H1 (cell line): ENCODE results near the gene SYT6. TPM values are rescaled to one million over a fixed set of nuclear protein-coding genes. Genes with fewer than 3 reads are reported as not detected.

Experiments used
- CTCF ChIA-PET: fragments of 300-600 bp; sonication (Branson Sonifier 250); formaldehyde crosslinking; loops from one replicate; lab custom pipeline; 2021; ENCODE audit not compliant: partially characterized antibody; lab: Charles Lee
- POLR2A ChIA-PET: fragments of 300-600 bp; sonication (Branson Sonifier 250); formaldehyde crosslinking; loops from one replicate; lab custom pipeline; 2021; ENCODE audit warnings: inconsistent platforms; ENCODE audit not compliant: partially characterized antibody; lab: Charles Lee
- DNase-seq, 2 experiments: peaks; one replicate each; pipeline versions ENCODE4 v3.0.0 to v3.0.0-alpha.2; 2010 to 2022; ENCODE audit warnings: low spot score in 2 of 2, low read depth in 1 of 2, mixed read lengths in 1 of 2
- FAIRE-seq: peaks from 2 replicates; lab custom pipeline; 2011; peaks lifted over from hg19 to GRCh38; lab: Jason Lieb, UNC
- H2AFZ ChIP-seq: 2 replicates; pipeline ENCODE4 v1.8.1; 2012; ENCODE audit warnings: low read length, inconsistent platforms
- H2AK5ac ChIP-seq: 2 replicates; pipeline ENCODE4 v1.6.1; 2013; ENCODE audit warnings: low read depth, low read length
- H2BK120ac ChIP-seq: replicated peaks from 2 replicates; pipeline ENCODE3; 2013; ENCODE audit warnings: low read depth, low read length, inconsistent platforms
- H2BK12ac ChIP-seq: 2 replicates; pipeline ENCODE4 v1.6.1; 2013; ENCODE audit warnings: low read depth, low read length
- H2BK15ac ChIP-seq: 2 replicates; pipeline ENCODE4 v1.6.1; 2013; ENCODE audit warnings: low read length
- H2BK20ac ChIP-seq: 2 replicates; pipeline ENCODE4 v1.6.1; 2013; ENCODE audit warnings: low read length
- H2BK5ac ChIP-seq: 2 replicates; pipeline ENCODE4 v1.6.1; 2013; ENCODE audit warnings: low read depth, low read length
- H3K14ac ChIP-seq: 2 replicates; pipeline ENCODE4 v1.6.1; 2013; ENCODE audit warnings: inconsistent platforms; ENCODE audit not compliant: insufficient read length
- H3K18ac ChIP-seq: 2 replicates; pipeline ENCODE4 v1.6.1; 2013; ENCODE audit warnings: low read length; ENCODE audit errors: extremely low read depth
- H3K23ac ChIP-seq: 2 replicates; pipeline ENCODE4 v1.6.1; 2013; ENCODE audit warnings: inconsistent platforms; ENCODE audit not compliant: insufficient read length
- H3K23me2 ChIP-seq: 2 replicates; pipeline ENCODE4 v1.6.1; 2013; ENCODE audit warnings: low read depth, low read length
- H3K27ac ChIP-seq: 2 replicates; pipeline ENCODE4 v1.6.1; 2011; ENCODE audit warnings: low read depth, low read length, inconsistent platforms
- H3K27me3 ChIP-seq, 4 experiments: replicated peaks in 1 of 4; 1 replicate in 1 of 4; 2 replicates in 3 of 4; pipeline versions ENCODE4 v1.6.1 to v1.8.1; 2011 to 2013; ENCODE audit warnings: low read length in 3 of 4, mild to moderate bottlenecking in 3 of 4, inconsistent platforms in 2 of 4, mixed read lengths in 2 of 4, moderate library complexity in 1 of 4; ENCODE audit not compliant: control insufficient read depth in 3 of 4, insufficient read depth in 3 of 4; ENCODE audit errors: extremely low read depth in 1 of 4
- H3K36me3 ChIP-seq, 4 experiments: 2 replicates each; pipeline versions ENCODE4 v1.6.1 to v1.8.1; 2011 to 2013; ENCODE audit warnings: mild to moderate bottlenecking in 4 of 4, low read length in 3 of 4, moderate library complexity in 2 of 4, control low read depth in 1 of 4, inconsistent platforms in 1 of 4; ENCODE audit not compliant: insufficient read depth in 4 of 4, control insufficient read depth in 2 of 4
- H3K4ac ChIP-seq: replicated peaks from 2 replicates; pipeline ENCODE3; 2013; ENCODE audit warnings: low read length, low read depth, mixed read lengths, inconsistent platforms; ENCODE audit not compliant: insufficient read length
- H3K4me1 ChIP-seq, 4 experiments: replicated peaks in 1 of 4; 1 replicate in 1 of 4; 2 replicates in 3 of 4; pipeline versions ENCODE4 v1.6.1 to v1.8.1; 2011 to 2013; ENCODE audit warnings: low read length in 3 of 4, inconsistent platforms in 2 of 4, mixed read lengths in 1 of 4; ENCODE audit not compliant: insufficient read depth in 4 of 4, control insufficient read depth in 3 of 4
- H3K4me2 ChIP-seq, 2 experiments: 2 replicates each; pipeline versions ENCODE4 v1.6.1 to v1.8.1; 2011 to 2013; ENCODE audit warnings: low read depth in 2 of 2, low read length in 2 of 2, control low read depth in 1 of 2, inconsistent platforms in 1 of 2, mild to moderate bottlenecking in 1 of 2; ENCODE audit not compliant: insufficient read depth in 1 of 2
- H3K4me3 ChIP-seq, 4 experiments: fragments of 200-600, 300-600 bp in 1 of 4; sonication (generic), shearing (Covaris generic), sonication (Bioruptor Twin) in 1 of 4; 2 replicates each; pipeline versions ENCODE4 v1.5.1 to v1.8.1; 2011 to 2016; ENCODE audit warnings: low read length in 4 of 4, low read depth in 3 of 4, control low read depth in 2 of 4, inconsistent platforms in 2 of 4, mild to moderate bottlenecking in 2 of 4, mixed read lengths in 1 of 4, moderate library complexity in 1 of 4; ENCODE audit not compliant: insufficient read depth in 2 of 4; ENCODE audit errors: extremely low read depth in 1 of 4
- H3K56ac ChIP-seq: replicated peaks from 2 replicates; pipeline ENCODE3; 2013; ENCODE audit warnings: low read depth, mild to moderate bottlenecking, mixed read lengths, low read length, inconsistent platforms; ENCODE audit not compliant: insufficient read length
- H3K79me1 ChIP-seq: 2 replicates; pipeline ENCODE4 v1.6.1; 2013; ENCODE audit warnings: low read depth, low read length, control low read depth
- H3K79me2 ChIP-seq, 2 experiments: 2 replicates each; pipeline versions ENCODE4 v1.6.1 to v1.8.1; 2012 to 2013; ENCODE audit warnings: low read length in 2 of 2, mild to moderate bottlenecking in 2 of 2, inconsistent platforms in 1 of 2; ENCODE audit not compliant: insufficient read depth in 2 of 2, control insufficient read depth in 1 of 2
- H3K9ac ChIP-seq, 4 experiments: replicated peaks in 1 of 4; 1 replicate in 1 of 4; 2 replicates in 3 of 4; pipeline versions ENCODE4 v1.6.1 to v1.8.1; 2011 to 2013; ENCODE audit warnings: low read depth in 3 of 4, low read length in 3 of 4, control low read depth in 2 of 4, mild to moderate bottlenecking in 2 of 4, moderate library complexity in 2 of 4, inconsistent platforms in 1 of 4; ENCODE audit errors: extremely low read depth in 1 of 4
- H3K9me3 ChIP-seq, 2 experiments: 2 replicates each; pipeline versions ENCODE4 v1.6.1 to v1.8.1; 2012 to 2013; ENCODE audit warnings: mild to moderate bottlenecking in 2 of 2, moderate library complexity in 2 of 2, control low read depth in 1 of 2, inconsistent platforms in 1 of 2, low read depth in 1 of 2, low read length in 1 of 2, mixed read lengths in 1 of 2; ENCODE audit not compliant: insufficient read depth in 2 of 2
- H4K20me1 ChIP-seq, 2 experiments: replicated peaks in 1 of 2; 2 replicates each; pipeline versions ENCODE3 to v1.8.1; 2011 to 2013; ENCODE audit warnings: inconsistent platforms in 2 of 2, low read length in 2 of 2, mild to moderate bottlenecking in 1 of 2; ENCODE audit not compliant: insufficient read depth in 2 of 2, control insufficient read depth in 1 of 2
- H4K5ac ChIP-seq: 2 replicates; pipeline ENCODE4 v1.6.1; 2013; ENCODE audit warnings: low read length, low read depth, mixed read lengths, inconsistent platforms; ENCODE audit not compliant: insufficient read length
- H4K8ac ChIP-seq: 2 replicates; pipeline ENCODE4 v1.8.0; 2013; ENCODE audit warnings: mild to moderate bottlenecking, moderate library complexity, low read length, inconsistent platforms; ENCODE audit not compliant: insufficient read depth; ENCODE audit errors: extremely low read depth
- H4K91ac ChIP-seq: replicated peaks from 2 replicates; pipeline ENCODE3; 2013; ENCODE audit warnings: low read length, mixed read lengths, inconsistent platforms; ENCODE audit not compliant: insufficient read length
- CREB1 ChIP-seq: IDR thresholded peaks from 2 replicates; pipeline ENCODE4 v1.6.1; 2012; ENCODE audit warnings: inconsistent platforms
- GTF2F1 ChIP-seq: IDR thresholded peaks from 2 replicates; pipeline ENCODE4 v1.6.1; 2012; ENCODE audit warnings: low read depth, low read length, improper control_type of control experiment, borderline replicate concordance
- NANOG ChIP-seq: IDR thresholded peaks from 2 replicates; pipeline ENCODE4 v1.6.1; 2011; ENCODE audit warnings: low read length, low read depth, mild to moderate bottlenecking, inconsistent platforms; ENCODE audit not compliant: insufficient read depth, poor library complexity, severe bottlenecking
- PHF8 ChIP-seq: fragments of 200-600 bp; sonication (generic); conservative IDR thresholded peaks from 2 replicates; pipeline ENCODE4 v1.7.1; 2012; ENCODE audit warnings: low read depth, mild to moderate bottlenecking, inconsistent platforms, low read length, moderate library complexity
- SAP30 ChIP-seq: fragments of 300-600 bp; sonication (generic); IDR thresholded peaks from 2 replicates; pipeline ENCODE4 v1.7.1; 2012; ENCODE audit warnings: low read length, moderate library complexity, mild to moderate bottlenecking, inconsistent platforms; ENCODE audit not compliant: insufficient read depth, insufficient replicate concordance
- SP4 ChIP-seq: IDR thresholded peaks from 2 replicates; pipeline ENCODE4 v1.6.1; 2012; ENCODE audit warnings: low read length, inconsistent platforms
- TCF12 ChIP-seq: IDR thresholded peaks from 2 replicates; pipeline ENCODE4 v1.6.1; 2011; ENCODE audit warnings: low read depth, mild to moderate bottlenecking, low read length
- TEAD4 ChIP-seq: IDR thresholded peaks from 2 replicates; pipeline ENCODE4 v1.6.1; 2012; ENCODE audit warnings: low read depth, low read length, inconsistent platforms, mixed read lengths
- YY1 ChIP-seq: IDR thresholded peaks from 2 replicates; pipeline ENCODE4 v1.6.1; 2011; ENCODE audit warnings: low read depth, mild to moderate bottlenecking, low read length
- WGBS, 2 experiments: shearing (Covaris generic) in 1 of 2; methylation state at CpG; one replicate each; pipeline versions ENCODE4 v1.1.6 to v1.1.7; 2013 to 2015; ENCODE audit warnings: low lambda C conversion rate in 2 of 2, mixed read lengths in 2 of 2, inconsistent platforms in 1 of 2, low coverage in 1 of 2, missing lambda C conversion rate in 1 of 2; ENCODE audit not compliant: insufficient replicate concordance in 2 of 2, insufficient coverage in 1 of 2, insufficient read length in 1 of 2; ENCODE audit errors: extremely low coverage in 1 of 2, missing lambda C conversion rate in 1 of 2; 5-methylcytosine and 5-hydroxymethylcytosine counted together
- polyA plus RNA-seq, 7 experiments: library from polyadenylated mRNA; depleted of rRNA in 3 of 7; stranded (reverse) in 5 of 7; unstranded in 2 of 7; fragments of >200 nt in 5 of 7; fragments of 200-250 nt in 2 of 7; gene quantifications; 1 replicate in 5 of 7; 2 replicates in 1 of 7; 4 replicates in 1 of 7; pipeline versions ENCODE4 v1.2.1 to v1.2.3, GENCODE V29; 2011 to 2013; ENCODE audit warnings: missing spikeins in 2 of 7, mixed read lengths in 2 of 7
- total RNA-seq: library from RNA; stranded (reverse); fragmentation: NEBNext Ultra II Directional; extraction: Animal tissue kit (Norgen Biotek cat#: 25700); gene quantifications from 2 replicates; pipeline ENCODE4 v1.2.1, GENCODE V29; 2021
- TF ChIP-seq, protein P1 (sequence below): IDR thresholded peaks from 2 replicates; pipeline ENCODE4 v1.6.1; 2012; ENCODE audit warnings: inconsistent platforms
- TF ChIP-seq, protein P2 (sequence below): IDR thresholded peaks from 2 replicates; pipeline ENCODE4 v1.6.1; 2012; ENCODE audit warnings: low read length, inconsistent platforms
- TF ChIP-seq, protein P3 (sequence below): IDR thresholded peaks from 2 replicates; pipeline ENCODE4 v1.6.1; 2011; ENCODE audit warnings: low read depth, mild to moderate bottlenecking, low read length; ENCODE audit not compliant: insufficient read depth

SYT6 gene
- total and polyA plus RNA-seq, 2 of the 8 experiments (the other 6 are each of a cell fraction or from before 2014, with no cell fraction given) = 33.7 to 83.5 TPM

DNA sequence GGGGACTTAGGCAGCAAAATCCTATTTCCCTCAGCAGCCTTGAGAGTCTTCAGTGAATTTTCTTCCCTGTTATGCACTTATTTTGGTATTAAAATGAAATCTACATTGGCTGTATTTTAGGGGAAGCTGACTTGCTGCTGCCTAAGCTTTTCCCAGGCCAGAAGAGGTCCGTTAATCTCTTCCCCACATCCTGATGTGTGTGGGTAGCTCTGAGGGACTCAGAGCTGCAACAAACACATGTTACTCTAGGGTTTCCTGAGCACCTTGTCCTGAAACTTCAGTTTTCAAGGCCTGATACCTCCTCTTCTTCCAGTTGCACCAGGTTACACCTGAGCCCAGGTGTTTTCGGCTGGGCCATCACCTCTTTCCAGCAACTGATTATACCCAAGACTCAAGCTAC is 51.5 kb downstream of the SYT6 start:
- H2BK15ac ChIP-seq = no peak overlapping the region
- H2AFZ ChIP-seq = no peak overlapping the region
- H2BK5ac ChIP-seq = no peak overlapping the region
- no peaks in the 10 kb centered on the region for H3K79me2 ChIP-seq
- no peak overlapping the region for H2AK5ac ChIP-seq
- no peak overlapping the region for H3K4ac ChIP-seq
- H2BK120ac ChIP-seq = no peak overlapping the region
- H3K79me1 ChIP-seq = peaks cover 3% of the 10 kb centered on the region; the same call in 1 of the 2 replicates
- no peak overlapping the region for H2BK20ac ChIP-seq
- H3K14ac ChIP-seq = no peak overlapping the region
- peaks cover 38 to 86% (median 62%) of the 10 kb centered on the region in 4 experiments for H3K36me3 ChIP-seq
- no peak overlapping the region for H3K9ac ChIP-seq
- no peak overlapping the region for H4K5ac ChIP-seq
- no peaks in the 10 kb centered on the region for H3K27me3 ChIP-seq
- no peak overlapping the region for H3K18ac ChIP-seq
- H3K4me2 ChIP-seq = no peak overlapping the region
- no peaks in the 10 kb centered on the region; the same call in 1 of the 2 replicates for H3K23me2 ChIP-seq
- H4K20me1 ChIP-seq = no peaks in the 10 kb centered on the region
- H4K91ac ChIP-seq = no peak overlapping the region
- no peak overlapping the region for H2BK12ac ChIP-seq
- POLR2A ChIA-PET = no interaction called here
- H3K27ac ChIP-seq = no peak overlapping the region
- no peak overlapping the region for H3K4me3 ChIP-seq
- H3K23ac ChIP-seq = no peak overlapping the region
- CTCF ChIA-PET = interaction anchor here (0.6 to 1.5 kb wide), 14 partner anchors 8 to 123 kb away, joined by 3 to 6 read pairs (median 3); no protein-coding TSS in a partner anchor
- 97% methylated on average over 2 of the region's 2 CpGs; no CpG with 5 or more reads in 1 of the 2 experiments for WGBS, 2 experiments
- H3K56ac ChIP-seq = no peak overlapping the region
- H3K9me3 ChIP-seq = no peaks in the 10 kb centered on the region
- no peak overlapping the region for H4K8ac ChIP-seq
- peaks cover 0 to 11% (median 6%) of the 10 kb centered on the region in 4 experiments; a peak in 6 of 7 replicates for H3K4me1 ChIP-seq
- FAIRE-seq (no peak), DNase-seq (no peak)
- TF ChIP-seq, protein P1, sequence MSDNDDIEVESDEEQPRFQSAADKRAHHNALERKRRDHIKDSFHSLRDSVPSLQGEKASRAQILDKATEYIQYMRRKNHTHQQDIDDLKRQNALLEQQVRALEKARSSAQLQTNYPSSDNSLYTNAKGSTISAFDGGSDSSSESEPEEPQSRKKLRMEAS = no peak
- TF ChIP-seq SP4 (no peak), YY1 (no peak), TEAD4 (no peak), GTF2F1 (no peak), SAP30 (no peak), PHF8 (no peak), CREB1 (no peak), TCF12 (no peak), NANOG (no peak)
- TF ChIP-seq, protein P2, sequence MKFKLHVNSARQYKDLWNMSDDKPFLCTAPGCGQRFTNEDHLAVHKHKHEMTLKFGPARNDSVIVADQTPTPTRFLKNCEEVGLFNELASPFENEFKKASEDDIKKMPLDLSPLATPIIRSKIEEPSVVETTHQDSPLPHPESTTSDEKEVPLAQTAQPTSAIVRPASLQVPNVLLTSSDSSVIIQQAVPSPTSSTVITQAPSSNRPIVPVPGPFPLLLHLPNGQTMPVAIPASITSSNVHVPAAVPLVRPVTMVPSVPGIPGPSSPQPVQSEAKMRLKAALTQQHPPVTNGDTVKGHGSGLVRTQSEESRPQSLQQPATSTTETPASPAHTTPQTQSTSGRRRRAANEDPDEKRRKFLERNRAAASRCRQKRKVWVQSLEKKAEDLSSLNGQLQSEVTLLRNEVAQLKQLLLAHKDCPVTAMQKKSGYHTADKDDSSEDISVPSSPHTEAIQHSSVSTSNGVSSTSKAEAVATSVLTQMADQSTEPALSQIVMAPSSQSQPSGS = no peak
- TF ChIP-seq, protein P3, sequence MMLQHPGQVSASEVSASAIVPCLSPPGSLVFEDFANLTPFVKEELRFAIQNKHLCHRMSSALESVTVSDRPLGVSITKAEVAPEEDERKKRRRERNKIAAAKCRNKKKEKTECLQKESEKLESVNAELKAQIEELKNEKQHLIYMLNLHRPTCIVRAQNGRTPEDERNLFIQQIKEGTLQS = no peak
